ENCODE measurements around the gene CFAP161.

GRCh38 chr15:81182031-81182755, 48.1 kb downstream of the CFAP161 start:
- TF ChIP-seq REST (IDR thresholded peaks at IDR 0.05; ENCODE audit: insufficient read depth in 1 of 2, low read depth in 2 of 2, low read length in 2 of 2): no peak
- TF ChIP-seq POLR2AphosphoS5 (IDR thresholded peaks at IDR 0.05; ENCODE audit: low read depth, low read length): no peak
- no peak for TF ChIP-seq TAF1 (IDR thresholded peaks at IDR 0.05; ENCODE audit: borderline replicate concordance, insufficient read depth, low read length)
- TF ChIP-seq FOXP2 (optimal IDR thresholded peaks at IDR 0.05; ENCODE audit: borderline replicate concordance, extremely low read depth, extremely low read length, insufficient read depth): no peak
